ENCODE results near the gene DOCK11.

- TF ChIP-seq POLR2A (IDR thresholded peaks at IDR 0.05; ENCODE audit: low read depth, low read length) (no peak), CTCF (conservative IDR thresholded peaks at IDR 0.05; ENCODE audit: low read depth, low read length) (no peak), MAFK (IDR thresholded peaks at IDR 0.05; ENCODE audit: low read depth, low read length) (no peak), MAZ (IDR thresholded peaks at IDR 0.05; ENCODE audit: borderline replicate concordance, low read depth, low read length) (no peak), CEBPB (IDR thresholded peaks at IDR 0.05; ENCODE audit: low read depth, low read length) (no peak), RAD21 (IDR thresholded peaks at IDR 0.05; ENCODE audit: low read length) (no peak), MXI1 (IDR thresholded peaks at IDR 0.05; ENCODE audit: borderline replicate concordance, low read depth, low read length) (no peak), NFE2L2 (IDR thresholded peaks at IDR 0.05; ENCODE audit: low read depth, low read length) (no peak)
- TF ChIP-seq, protein P1, sequence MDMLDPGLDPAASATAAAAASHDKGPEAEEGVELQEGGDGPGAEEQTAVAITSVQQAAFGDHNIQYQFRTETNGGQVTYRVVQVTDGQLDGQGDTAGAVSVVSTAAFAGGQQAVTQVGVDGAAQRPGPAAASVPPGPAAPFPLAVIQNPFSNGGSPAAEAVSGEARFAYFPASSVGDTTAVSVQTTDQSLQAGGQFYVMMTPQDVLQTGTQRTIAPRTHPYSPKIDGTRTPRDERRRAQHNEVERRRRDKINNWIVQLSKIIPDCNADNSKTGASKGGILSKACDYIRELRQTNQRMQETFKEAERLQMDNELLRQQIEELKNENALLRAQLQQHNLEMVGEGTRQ (IDR thresholded peaks at IDR 0.05; ENCODE audit: low read depth, low read length), result no peak
These were observed 74.6 kb downstream of the DOCK11 start for GRCh38 chrX:118570209-118570608.
